ENCODE measurements around the gene CACNA2D4. TPM values are rescaled to one million over a fixed set of nuclear protein-coding genes. Genes with fewer than 3 reads are reported as not detected.

Gene CACNA2D4
- total RNA-seq, 1 donor from 2014 or later: 0.87 TPM

DNA sequence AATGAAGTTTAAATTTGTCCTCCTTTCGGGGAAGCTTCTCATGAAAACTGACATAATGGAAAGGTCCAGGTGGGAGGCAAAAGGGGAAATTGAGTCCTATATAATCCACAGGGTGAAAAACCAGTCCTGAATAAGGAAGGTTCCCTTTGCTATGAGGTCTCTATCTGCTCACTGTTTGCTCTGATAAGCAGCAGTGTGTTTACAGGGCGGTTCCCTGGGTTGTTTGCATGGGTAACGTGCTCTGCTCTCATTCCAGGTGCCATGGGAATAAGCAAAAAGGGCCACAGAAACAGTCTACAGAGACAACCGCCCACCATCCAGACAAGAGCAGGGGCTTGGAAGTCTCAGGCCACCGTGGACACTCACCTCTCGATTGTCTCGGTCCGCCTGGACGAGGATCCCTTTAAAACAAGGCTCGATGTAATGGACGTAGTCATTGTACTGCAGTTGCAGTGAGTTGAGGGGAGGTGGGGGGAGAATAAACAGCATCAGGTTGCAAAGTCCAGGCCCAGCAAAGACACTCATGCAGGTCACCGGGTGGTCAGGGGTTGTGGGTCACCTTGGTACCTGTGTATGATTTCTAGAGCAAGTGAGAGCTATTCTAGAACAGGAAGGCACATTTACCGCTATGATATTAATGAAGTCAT lies 32.7 kb downstream of the CACNA2D4 start:
- TF ChIP-seq CTCF (conservative IDR thresholded peaks at IDR 0.05): no peak
- H3K27me3 Mint-ChIP-seq: peaks cover 30% of the 10 kb centered on the region
- H3K9me3 Mint-ChIP-seq: peaks cover 6% of the 10 kb centered on the region
- H3K27ac Mint-ChIP-seq: no peak overlapping the region
- H3K4me3 Mint-ChIP-seq: no peak overlapping the region
- DNase-seq (ENCODE audit: extremely low spot score, unreplicated experiment): no peak
- no peaks in the 10 kb centered on the region for H3K4me1 Mint-ChIP-seq (ENCODE audit: unreplicated experiment)
- H3K36me3 Mint-ChIP-seq: no peaks in the 10 kb centered on the region

- DNase-seq (ENCODE audit: extremely low spot score, unreplicated experiment): no peak
Observed at GRCh38 chr12:1885082-1885596, 33.3 kb downstream of the CACNA2D4 start.

DNA sequence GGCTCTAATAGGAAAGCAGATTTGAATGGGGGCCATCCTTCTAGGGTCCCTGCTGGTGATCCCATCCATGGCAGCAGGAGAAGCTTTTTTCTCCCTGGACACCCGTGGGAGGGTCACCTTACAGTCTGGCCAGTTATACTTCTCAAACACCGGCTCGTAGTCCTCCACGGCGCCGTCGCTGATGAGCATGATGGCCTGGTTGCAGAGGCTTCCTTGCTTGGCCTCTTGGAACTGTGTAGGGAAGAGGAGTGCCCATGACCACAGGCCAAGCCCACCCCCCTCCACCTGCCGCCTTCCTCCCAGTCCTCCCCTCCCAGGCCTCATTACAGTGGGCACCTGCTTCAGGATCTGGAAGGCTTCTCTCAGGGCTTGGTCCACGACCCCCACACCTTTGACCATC lies 33.8 kb downstream of the CACNA2D4 start:
- no peak for TF ChIP-seq CTCF (conservative IDR thresholded peaks at IDR 0.05)
- DNase-seq (ENCODE audit: extremely low spot score, unreplicated experiment): no peak
- H3K27ac Mint-ChIP-seq: no peak overlapping the region
- no peaks in the 10 kb centered on the region for H3K4me1 Mint-ChIP-seq (ENCODE audit: unreplicated experiment)
- H3K36me3 Mint-ChIP-seq: no peaks in the 10 kb centered on the region
- H3K27me3 Mint-ChIP-seq: peaks cover 30% of the 10 kb centered on the region
- H3K4me3 Mint-ChIP-seq: no peak overlapping the region
- H3K9me3 Mint-ChIP-seq: peaks cover 6% of the 10 kb centered on the region

More at GRCh38 chr12:1885082-1885596, 33.3 kb downstream of the CACNA2D4 start:
- no peak overlapping the region for H3K4me3 Mint-ChIP-seq
- H3K36me3 Mint-ChIP-seq: no peaks in the 10 kb centered on the region
- no peaks in the 10 kb centered on the region for H3K4me1 Mint-ChIP-seq (ENCODE audit: unreplicated experiment)
- H3K9me3 Mint-ChIP-seq: peaks cover 6% of the 10 kb centered on the region
- peaks cover 30% of the 10 kb centered on the region for H3K27me3 Mint-ChIP-seq
- TF ChIP-seq CTCF (conservative IDR thresholded peaks at IDR 0.05): no peak
- no peak overlapping the region for H3K27ac Mint-ChIP-seq

GRCh38 chr12:1883513-1883912 lies 34.9 kb downstream of the CACNA2D4 start:
- H3K9me3 Mint-ChIP-seq: peaks cover 3% of the 10 kb centered on the region
- no peaks in the 10 kb centered on the region for H3K36me3 Mint-ChIP-seq
- H3K27ac Mint-ChIP-seq: no peak overlapping the region
- DNase-seq (ENCODE audit: extremely low spot score, unreplicated experiment): no peak
- no peak overlapping the region for H3K4me3 Mint-ChIP-seq
- peaks cover 23% of the 10 kb centered on the region for H3K27me3 Mint-ChIP-seq
- no peak for TF ChIP-seq CTCF (conservative IDR thresholded peaks at IDR 0.05)
- H3K4me1 Mint-ChIP-seq (ENCODE audit: unreplicated experiment): no peaks in the 10 kb centered on the region

DNA sequence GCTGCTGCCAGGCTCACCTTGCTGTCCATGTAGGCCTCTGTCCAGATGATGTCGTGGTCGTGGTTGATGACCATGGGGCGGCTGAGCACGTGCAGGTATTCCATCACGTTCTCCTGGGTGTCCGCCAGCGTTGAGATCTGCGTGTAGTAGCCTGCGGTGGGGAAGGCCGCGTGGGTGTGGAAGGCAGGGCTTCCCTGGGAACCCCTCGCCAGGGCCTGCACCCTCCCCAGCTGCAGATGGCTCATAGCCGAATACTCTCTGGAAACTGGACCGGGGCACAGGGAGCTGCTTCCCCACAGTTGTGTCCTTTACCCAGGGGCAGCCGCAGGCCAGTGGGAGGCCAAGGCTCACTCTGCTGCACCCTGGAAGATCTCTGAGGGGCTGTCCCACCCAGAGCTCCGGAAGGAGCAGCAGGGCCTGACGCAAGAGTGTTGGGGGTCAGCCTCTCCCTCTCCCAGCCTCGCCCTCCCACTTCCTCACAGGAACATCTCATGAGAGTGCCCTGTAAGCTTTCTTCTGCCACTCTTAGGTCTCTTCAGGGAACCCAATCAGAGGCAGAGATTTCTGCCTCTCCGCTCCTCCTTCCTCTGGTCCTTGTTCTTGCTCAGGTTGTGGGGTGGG lies 35.5 kb downstream of the CACNA2D4 start:
- Mint-ChIP-seq H3K4me1 (ENCODE audit: unreplicated experiment) (no peaks in the 10 kb centered on the region), H3K9me3 (no peaks in the 10 kb centered on the region), H3K27ac (no peak overlapping the region), H3K4me3 (no peak overlapping the region), H3K36me3 (no peaks in the 10 kb centered on the region), H3K27me3 (peaks cover 20% of the 10 kb centered on the region)
- DNase-seq (ENCODE audit: extremely low spot score, unreplicated experiment): no peak
- TF ChIP-seq CTCF (conservative IDR thresholded peaks at IDR 0.05): no peak
